DOHH2 (cell line): ENCODE data around the gene CCDC51.

ENCODE experiments used
- CTCF ChIP-seq: fragments of 200-600 bp; sonication (generic); IDR thresholded peaks from one replicate; pipeline ENCODE4 v1.5.1; 2014; ENCODE audit warnings: antibody characterized with exemption, mild to moderate bottlenecking, low read depth, low read length; ENCODE audit not compliant: poor library complexity, severe bottlenecking
- EZH2phosphoT487 ChIP-seq: fragments of 200-600 bp; sonication (generic); IDR thresholded peaks from 2 replicates; pipeline ENCODE4 v1.6.1; 2017; ENCODE audit warnings: borderline replicate concordance, mild to moderate bottlenecking, antibody characterized with exemption, low read length, moderate library complexity, mixed read lengths

DNA sequence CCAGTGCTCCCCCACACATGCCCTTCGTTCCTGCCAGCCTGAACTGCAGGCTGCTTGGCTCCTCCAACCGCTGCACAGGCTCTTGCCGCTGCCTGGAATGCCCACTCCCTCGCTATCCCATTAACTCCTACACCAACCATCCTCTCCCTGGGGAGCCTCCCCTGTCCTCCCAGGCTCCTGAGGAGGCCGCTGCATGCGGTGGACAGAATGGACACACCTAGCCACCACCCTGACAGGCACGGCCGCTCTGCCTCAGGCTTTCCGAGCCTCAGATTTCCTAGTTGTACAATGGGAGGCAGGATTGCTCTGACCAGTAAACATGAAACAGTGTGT is 12.3 kb downstream of the CCDC51 start:
- no peak for TF ChIP-seq CTCF
- no peak for TF ChIP-seq EZH2phosphoT487
